Stimulated activated CD4-positive, alpha-beta T cell treated with anti-CD3 and anti-CD28 coated beads, TNF-alpha, amount 100 ng/mL, for 24 hours (primary cell): ENCODE data around the gene UQCC5.
"Not testable (repeated sequence)": the region's sequence is repeated elsewhere in the genome, so short reads cannot be mapped to it uniquely, and the experiment has no call there.

Experiments used
- DNase-seq, 3 experiments: peaks; one replicate each; pipeline ENCODE4 v3.0.0-alpha.2; 2020; ENCODE audit warnings: low read depth in 3 of 3

The UQCC5 gene

DNA sequence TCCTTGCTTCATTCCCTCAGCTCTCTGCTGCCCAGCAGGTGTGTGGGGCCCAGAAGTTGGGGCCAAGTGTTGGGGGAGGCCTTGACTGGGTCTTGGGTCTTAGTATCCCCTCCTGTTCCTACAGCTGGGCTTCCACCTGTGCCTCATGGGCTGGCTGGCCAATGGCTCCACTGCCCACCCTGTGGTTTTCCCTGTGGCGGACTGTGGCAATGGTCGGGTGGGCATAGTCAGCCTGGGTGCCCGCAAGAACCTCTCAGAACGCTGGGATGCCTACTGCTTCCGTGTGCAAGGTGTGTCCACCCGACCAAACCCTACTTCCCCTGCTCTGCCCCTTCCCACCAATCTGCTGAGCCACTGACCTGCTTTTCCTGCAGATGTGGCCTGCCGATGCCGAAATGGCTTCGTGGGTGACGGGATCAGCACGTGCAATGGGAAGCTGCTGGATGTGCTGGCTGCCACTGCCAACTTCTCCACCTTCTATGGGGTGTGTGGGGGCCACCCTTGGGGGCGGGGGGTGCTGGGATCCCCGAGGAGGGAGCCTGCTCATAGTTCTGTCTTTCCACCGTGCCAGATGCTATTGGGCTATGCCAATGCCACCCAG, 13.7 kb upstream of the UQCC5 start:
- no peak for DNase-seq

GRCh38 chr3:52523386-52524257, 12.8 kb upstream of the UQCC5 start:
- DNase-seq, result no peak

- no peak for DNase-seq
Measured at GRCh38 chr3:52524258-52524751, 12.1 kb upstream of the UQCC5 start.

GRCh38 chr3:52524752-52525679, 11.4 kb upstream of the UQCC5 start:
- no peak for DNase-seq

DNA sequence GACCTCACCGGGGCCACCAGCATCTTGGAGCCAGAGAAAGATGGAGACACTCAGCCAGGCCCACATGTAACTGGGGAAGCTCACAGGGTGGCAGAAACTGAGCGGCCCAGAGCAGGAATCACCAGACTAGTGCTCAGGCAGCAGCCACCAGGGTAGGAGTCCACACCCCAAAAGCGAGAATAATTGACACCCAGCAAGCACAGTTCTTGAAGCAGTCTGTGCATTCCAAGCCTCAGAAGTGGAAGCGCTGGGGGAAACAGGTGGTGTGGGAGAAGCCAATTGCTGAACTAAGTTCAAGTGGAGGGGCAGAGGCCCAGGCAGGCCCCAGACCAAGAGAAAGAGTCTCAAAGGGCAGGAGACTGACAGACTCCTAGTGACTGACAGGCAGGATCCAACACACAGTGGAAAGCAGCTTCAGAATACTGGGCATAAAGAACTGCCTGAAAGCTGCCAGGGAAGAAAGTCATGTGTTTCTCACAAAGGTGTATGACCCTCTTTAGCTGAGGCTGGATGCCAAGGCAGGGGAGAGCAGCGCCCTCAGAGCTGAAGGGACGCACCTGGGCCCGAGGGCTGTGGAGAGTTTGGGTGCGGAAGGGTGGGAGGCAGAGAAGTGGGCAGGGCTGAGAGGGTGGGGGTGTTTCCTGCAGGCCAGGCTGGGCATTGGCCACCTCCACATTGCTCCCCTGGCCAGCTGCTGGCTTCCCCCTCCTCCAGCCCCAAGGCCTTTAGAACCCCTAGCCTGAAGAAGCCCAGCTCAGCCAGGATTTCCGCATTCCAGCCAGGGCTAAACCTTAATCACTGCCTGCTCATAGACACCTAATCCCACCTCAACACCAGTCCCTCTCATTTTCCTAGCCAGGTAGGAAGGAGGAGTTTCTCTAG, 10.5 kb upstream of the UQCC5 start:
- no peak for DNase-seq

- not testable (repeated sequence) for DNase-seq
Measured at GRCh38 chr3:52526671-52527038, 9.8 kb upstream of the UQCC5 start.

DNA sequence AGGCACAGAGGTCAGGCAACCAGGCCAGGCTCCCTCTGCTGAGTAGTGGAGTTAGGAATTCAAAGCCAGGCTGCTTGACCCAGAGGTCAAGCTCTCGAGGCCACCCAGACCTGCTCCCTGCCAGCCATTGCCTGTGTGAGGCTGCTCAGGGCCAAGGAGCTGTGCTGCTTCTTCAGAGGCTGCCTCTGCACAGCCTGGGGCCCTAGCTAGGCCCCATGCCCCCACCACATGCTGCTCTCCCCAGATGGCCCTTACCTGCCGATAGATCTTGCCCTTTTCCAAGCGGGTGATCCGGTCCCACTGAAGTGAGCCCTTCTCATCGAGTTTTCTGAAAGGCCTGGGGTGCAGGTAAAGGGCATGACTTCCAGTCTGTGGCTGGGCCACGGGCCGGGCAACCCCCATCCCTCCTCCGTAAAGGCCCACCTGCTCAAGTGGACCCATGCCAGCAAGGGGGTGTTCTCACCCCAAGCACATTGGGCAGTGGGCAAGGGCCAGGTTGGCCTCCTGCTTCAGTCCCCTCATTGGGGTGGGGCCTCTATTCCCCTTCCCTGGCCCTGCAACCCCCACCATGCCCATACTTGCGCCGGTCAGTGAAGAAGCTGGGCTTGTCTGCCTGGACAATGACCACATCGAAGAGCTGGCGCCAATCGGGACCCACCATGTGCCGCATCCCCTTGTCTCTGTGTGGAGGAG, 9.2 kb upstream of the UQCC5 start:
- no peak for DNase-seq

- DNase-seq, result no peak
Measured at GRCh38 chr3:52527732-52528585, 8.4 kb upstream of the UQCC5 start.

DNA sequence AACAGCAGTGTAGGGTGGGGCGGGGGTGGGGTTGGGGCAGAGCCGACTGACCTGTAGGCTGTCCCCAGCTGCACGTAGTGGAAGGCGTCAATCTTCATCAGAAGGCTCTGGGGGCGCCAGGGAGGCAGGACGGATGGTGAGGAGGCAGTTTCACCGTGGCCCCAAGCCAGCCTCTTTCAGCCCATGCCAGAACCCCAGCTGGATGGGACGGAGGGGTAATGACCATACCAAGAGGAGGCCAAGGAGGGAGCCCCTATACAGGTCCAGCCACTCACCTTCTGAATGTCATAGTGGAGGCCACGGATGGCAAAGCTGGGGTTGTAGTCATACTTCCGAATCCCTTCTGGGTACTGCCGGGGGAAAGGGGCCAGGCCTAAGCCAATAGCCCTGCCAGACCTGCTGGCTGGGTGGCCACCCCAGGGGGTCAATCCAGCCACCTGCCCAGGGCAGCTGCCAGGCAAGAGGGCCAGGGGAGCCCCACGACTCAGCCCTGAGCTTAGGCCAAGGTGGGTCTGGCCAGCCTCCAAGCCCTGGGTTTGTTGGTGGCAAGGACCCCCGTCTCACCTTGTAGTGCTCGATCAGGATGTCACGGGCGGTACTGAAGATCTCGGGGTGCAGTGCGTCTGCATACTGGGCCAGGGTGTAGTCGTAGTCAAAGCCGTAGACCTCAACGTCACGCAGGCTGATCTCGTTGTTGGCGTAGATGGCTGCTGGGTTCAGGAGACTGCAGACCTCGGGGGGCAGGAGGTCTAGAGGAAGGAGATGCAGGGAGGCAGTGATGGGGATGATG, 7.6 kb upstream of the UQCC5 start:
- no peak for DNase-seq

GRCh38 chr3:52529376-52530333, 6.8 kb upstream of the UQCC5 start:
- no peak for DNase-seq

DNA sequence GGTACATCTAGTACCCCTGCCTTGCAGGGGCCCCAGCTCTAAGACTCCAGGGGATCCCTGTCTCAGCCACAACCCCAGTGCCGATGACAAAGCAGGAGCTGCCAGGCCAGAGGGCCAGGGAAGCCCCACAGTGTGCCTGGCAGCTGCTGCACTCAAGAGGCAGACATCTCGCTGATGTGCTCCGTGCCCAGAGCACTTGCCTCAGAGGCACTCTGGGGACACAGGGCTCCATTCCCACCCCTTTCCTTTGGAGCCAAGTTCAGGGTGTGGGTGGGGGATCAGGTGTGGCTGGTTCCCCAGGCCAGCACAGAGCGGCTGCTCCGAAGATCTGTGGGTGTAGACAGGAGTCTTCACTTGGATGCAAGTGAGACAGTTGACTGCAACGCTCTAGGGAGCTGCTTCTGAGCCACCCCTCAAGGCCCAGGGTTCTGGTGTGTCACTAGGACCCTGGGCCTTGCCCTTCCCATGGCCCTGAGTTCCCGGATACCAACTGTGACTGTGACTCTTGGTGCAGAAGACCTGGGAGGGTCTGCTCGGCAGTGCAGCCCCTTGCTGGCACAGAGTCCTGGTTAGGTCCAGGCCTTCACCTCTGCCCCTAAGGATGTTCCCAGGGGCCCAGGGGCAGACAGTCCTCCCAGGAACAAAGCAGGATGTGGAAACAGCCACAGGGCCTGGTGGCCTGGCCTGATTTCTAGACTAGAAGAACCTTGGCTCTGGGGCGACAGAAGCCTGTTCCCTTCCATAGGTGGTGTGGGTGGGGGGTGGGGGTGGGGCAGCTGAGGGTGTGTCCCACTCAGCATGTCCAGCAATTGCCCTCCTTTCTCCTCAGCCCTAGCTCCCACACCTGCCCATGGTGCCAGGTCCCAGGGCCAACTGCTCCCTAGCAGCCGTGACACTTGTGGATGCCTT, 5.2 kb upstream of the UQCC5 start:
- DNase-seq, result no peak

DNA sequence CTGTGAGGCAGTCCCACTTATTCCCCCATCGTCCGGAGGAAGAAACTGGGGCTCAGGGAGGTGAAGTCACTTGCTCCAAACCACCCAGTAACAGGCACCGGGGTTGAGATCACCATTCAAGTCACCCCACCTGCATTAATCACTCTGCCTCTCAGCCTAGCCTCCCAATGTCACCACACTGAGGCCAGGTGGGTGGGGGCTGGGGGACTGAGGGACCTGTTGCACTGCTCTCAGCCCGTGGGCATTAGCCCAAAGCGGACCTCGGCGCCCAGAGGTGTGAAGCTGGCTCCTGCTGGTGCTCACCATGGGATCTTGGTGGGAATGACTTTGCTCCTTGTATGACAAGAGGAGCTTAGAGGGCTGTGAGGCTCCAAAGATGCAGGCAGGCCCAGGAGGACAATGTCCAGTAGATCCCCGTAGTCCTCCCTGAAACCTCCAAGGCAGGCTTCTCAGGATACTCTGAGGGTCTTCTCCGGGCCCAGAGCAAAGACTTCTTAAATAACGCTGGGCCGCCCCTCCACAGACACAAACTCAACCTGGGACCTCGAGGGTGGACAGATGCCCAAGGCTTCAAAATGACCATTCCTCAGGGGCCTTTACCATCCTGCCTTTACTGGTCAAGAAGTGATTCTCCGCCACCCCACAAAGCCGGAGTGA, 4.4 kb upstream of the UQCC5 start:
- DNase-seq, result no peak

DNA sequence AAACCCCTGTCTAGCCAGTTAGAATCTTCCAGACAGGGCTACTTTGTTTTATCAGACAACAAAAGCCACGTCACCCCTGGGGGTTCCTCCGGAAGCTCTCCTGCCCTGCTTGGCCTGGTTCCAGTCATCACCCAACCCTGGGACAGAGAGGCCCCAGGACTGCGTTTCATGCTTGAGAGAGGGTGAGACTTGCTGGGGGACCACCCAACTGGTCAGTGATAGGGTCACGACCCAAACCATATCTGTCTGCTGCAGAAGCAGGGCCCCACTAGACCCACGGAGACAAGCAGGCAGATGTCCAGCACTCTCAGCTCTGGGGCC, 3.9 kb upstream of the UQCC5 start:
- DNase-seq, result peak in 1 of 3 experiments; percentile 15

- DNase-seq, result peak in 1 of 3 experiments; percentile 13
Measured at GRCh38 chr3:52532838-52533622, 3.4 kb upstream of the UQCC5 start.

- peak; percentile 22 to 68 (median 26) for DNase-seq
Measured at GRCh38 chr3:52533623-52534280, 2.7 kb upstream of the UQCC5 start, which contains the start of gene NT5DC2. NT5DC2 (minus strand) TSS chr3:52533857; CDS start chr3:52533737, 120 bp downstream.
